AG09309 (cell line): ENCODE measurements around the gene OPN3.

Experiments used
- DNase-seq: peaks from one replicate; pipeline ENCODE4 v3.0.0-alpha.2; 2010; ENCODE audit warnings: low read depth
- H3K4me3 ChIP-seq: 2 replicates; pipeline ENCODE4 v1.5.1; 2011; ENCODE audit warnings: mild to moderate bottlenecking, low read depth, low read length, moderate library complexity; ENCODE audit not compliant: control insufficient read depth
- TF ChIP-seq, protein P1 (sequence below): IDR thresholded peaks from 2 replicates; pipeline ENCODE4 v1.5.1; 2011; ENCODE audit warnings: mild to moderate bottlenecking, low read depth, low read length, inconsistent platforms; ENCODE audit not compliant: insufficient read depth, control insufficient read depth; ENCODE audit errors: missing control alignments

OPN3 gene

DNA sequence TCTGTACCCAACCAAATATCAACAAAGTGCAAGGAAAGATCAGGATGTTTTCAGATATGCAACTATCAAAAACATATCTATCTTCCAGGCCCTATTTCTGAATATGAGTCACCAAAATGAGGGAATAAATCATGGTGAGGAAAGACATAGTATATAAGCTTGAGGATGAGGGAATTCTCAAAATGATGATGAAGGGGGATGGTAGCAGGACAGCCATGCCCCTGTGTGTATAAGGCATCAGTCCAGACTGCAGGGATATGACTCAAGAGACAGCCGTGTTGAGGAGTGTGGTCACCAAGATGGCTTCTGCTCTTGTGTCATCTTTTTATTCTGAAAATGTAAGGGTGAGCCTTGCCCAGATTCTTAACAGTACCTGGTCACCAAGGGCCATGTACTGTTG lies 7.5 kb upstream of the OPN3 start:
- no peak for DNase-seq
- TF ChIP-seq, protein P1, sequence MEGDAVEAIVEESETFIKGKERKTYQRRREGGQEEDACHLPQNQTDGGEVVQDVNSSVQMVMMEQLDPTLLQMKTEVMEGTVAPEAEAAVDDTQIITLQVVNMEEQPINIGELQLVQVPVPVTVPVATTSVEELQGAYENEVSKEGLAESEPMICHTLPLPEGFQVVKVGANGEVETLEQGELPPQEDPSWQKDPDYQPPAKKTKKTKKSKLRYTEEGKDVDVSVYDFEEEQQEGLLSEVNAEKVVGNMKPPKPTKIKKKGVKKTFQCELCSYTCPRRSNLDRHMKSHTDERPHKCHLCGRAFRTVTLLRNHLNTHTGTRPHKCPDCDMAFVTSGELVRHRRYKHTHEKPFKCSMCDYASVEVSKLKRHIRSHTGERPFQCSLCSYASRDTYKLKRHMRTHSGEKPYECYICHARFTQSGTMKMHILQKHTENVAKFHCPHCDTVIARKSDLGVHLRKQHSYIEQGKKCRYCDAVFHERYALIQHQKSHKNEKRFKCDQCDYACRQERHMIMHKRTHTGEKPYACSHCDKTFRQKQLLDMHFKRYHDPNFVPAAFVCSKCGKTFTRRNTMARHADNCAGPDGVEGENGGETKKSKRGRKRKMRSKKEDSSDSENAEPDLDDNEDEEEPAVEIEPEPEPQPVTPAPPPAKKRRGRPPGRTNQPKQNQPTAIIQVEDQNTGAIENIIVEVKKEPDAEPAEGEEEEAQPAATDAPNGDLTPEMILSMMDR, result no peak

DNA sequence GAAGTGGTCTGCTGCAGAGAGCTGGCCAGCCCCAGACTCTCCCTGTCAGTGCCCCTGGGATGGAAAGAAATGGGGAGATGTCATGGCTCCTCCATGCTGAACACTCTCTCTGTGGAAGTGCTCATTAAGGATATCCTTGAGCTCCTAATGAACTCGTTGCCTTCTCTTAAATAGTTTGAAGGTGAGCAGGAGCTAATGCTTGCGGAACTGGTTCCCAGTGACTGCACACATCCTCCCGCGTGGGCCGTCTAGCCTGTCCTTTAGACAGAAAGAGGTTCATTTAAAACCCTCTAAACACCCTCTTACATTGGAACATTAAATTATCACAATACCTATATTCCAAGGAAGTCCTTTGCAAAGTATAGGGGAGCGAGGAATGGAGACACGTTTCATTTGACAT lies 6.0 kb upstream of the OPN3 start:
- DNase-seq, result no peak
- TF ChIP-seq, protein P1, result no peak
- no peak overlapping the region for H3K4me3 ChIP-seq

More for the DNA sequence above, 7.5 kb upstream of the OPN3 start:
- no peak overlapping the region for H3K4me3 ChIP-seq

DNA sequence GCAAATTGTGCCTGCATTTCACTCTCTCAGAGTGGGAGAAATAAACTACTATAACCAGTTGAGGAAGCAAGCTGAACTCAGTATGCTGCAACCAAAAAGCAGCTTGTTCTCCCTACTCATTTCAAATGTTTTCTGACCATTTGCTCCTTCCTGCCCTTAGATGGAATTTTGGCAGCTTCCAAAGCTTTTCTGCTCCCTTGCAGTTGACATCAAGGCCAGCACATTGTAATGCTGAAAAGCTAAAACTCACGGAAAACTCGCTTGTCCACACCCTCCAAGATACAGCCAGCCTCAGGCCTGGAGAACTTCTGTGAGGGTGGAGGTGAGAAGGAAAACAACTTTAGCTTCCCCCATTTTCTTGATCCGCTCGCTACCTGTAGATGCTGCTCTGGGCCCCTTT lies 5.0 kb upstream of the OPN3 start:
- DNase-seq, result no peak

DNA sequence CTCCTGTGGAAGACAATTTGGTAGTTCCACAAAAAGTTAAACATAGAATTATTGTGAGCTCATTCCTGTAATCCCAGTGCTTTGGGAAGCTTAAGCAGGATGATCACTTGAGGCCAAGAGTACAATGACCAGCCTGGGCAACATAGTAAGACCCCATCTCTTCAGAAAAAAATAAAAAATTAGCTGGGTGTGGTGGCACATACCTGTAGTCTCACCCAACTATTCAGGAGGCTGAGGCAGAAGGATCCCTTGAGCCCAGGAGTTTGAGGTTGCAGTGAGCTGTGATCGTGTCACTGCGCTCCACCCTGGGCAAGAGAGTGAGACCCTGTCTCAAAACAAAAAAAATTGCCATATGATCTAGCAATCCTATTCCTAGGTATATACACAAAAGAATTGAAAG lies 4.1 kb upstream of the OPN3 start:
- TF ChIP-seq, protein P1, result no peak
- DNase-seq, result no peak
- no peak overlapping the region for H3K4me3 ChIP-seq

More for the DNA sequence above, 5.0 kb upstream of the OPN3 start:
- TF ChIP-seq, protein P1, result no peak
- no peak overlapping the region for H3K4me3 ChIP-seq

DNA sequence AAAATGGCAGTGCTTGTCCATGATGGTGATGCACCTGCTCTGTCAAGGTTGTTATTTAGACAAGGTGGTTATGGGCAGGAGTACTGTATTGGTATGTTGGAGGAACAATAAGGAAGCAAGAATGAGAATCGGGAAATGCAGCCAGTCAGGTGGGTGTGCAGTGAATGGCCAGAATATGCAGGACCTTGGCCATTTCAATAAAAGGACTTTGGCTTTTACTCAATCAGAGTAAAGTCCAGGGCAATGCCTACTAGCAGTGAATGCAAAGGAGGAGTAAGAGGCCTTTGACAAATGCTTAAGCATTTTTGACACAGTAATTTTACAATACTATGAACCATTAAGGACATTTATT lies 2.4 kb upstream of the OPN3 start:
- TF ChIP-seq, protein P1, result no peak
- no peak overlapping the region for H3K4me3 ChIP-seq
- DNase-seq, result no peak

DNA sequence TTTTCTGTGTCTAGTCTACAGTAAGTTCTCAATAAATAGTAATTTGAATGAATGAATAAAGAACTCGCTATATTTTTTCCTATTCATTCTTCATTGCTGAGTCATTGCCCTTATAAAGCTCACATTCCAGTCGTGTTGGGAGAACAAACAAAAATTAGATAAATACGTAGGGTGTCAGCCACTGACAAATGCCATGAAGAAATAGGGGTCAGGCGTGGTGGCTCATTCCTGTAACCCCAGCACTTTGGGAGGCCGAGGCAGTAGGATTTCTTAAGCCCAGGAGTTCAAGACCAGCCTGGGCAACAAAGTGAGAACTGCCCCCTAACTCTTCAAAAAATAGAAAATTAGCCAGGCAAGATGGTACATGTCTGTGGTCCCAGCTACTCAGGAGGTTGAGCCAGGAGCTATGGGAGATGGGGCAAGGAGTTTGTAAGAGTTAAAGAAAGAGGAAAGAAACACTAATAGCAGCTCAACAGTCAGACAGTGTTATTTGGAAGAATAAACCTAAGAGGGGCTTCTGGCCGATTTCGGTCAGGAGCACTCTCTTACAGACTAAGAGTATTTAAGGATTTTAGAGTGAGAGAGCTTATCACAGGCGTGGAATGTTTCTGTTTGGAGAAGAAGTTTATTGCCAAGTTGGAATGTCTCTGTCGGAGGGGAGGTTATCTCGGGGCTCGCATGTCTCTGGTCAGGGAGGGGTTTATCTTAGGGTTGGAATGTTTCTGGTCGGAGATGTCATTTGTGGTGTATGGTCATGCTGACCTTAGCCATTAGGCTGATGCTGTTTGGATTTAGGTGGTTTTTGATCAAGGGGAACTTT lies 1.8 kb upstream of the OPN3 start:
- no peak for DNase-seq
- no peak overlapping the region for H3K4me3 ChIP-seq
- TF ChIP-seq, protein P1, result no peak
